Erythroblast (primary cell): ENCODE results near the gene LRFN2.

Experiments used
- GATA1 ChIP-seq: IDR thresholded peaks from 2 replicates; pipeline ENCODE4 v1.6.1; 2011; ENCODE audit warnings: low read depth, mild to moderate bottlenecking, control low read depth, low read length, moderate library complexity
- POLR2A ChIP-seq: IDR thresholded peaks from 2 replicates; pipeline ENCODE4 v1.6.1; 2011; ENCODE audit warnings: mild to moderate bottlenecking, low read length

- no peak for TF ChIP-seq POLR2A
- no peak for TF ChIP-seq GATA1
These were observed 31.1 kb downstream of the LRFN2 start for GRCh38 chr6:40556023-40556422.
